AG10803 (cell line): ENCODE data around the gene LARP1B.

ENCODE experiments used
- DNase-seq: peaks from one replicate; pipeline ENCODE4 v3.0.0; 2010; ENCODE audit warnings: low read depth
- H3K4me3 ChIP-seq: 2 replicates; pipeline ENCODE4 v1.5.1; 2011; ENCODE audit warnings: mild to moderate bottlenecking, low read length, control low read depth
- CTCF ChIP-seq: conservative IDR thresholded peaks from 2 replicates; pipeline ENCODE4 v1.5.1; 2011; ENCODE audit warnings: mild to moderate bottlenecking, low read length, control low read depth, inconsistent platforms

The LARP1B gene

GRCh38 chr4:128191115-128191781 lies 130.1 kb downstream of the LARP1B start:
- no peak overlapping the region for H3K4me3 ChIP-seq
- peak; percentile 88 for TF ChIP-seq CTCF
- peak; percentile 72 for DNase-seq

GRCh38 chr4:128220286-128221235 lies 159.4 kb downstream of the LARP1B start:
- TF ChIP-seq CTCF: peak; percentile 47
- peak; percentile 71 for DNase-seq
- no peak overlapping the region for H3K4me3 ChIP-seq

- no peak overlapping the region for H3K4me3 ChIP-seq
- no peak for DNase-seq
- no peak for TF ChIP-seq CTCF
Observed at GRCh38 chr4:128221586-128221985, 160.5 kb downstream of the LARP1B start.

GRCh38 chr4:128225148-128225547 lies 164.0 kb downstream of the LARP1B start:
- H3K4me3 ChIP-seq: no peak overlapping the region
- DNase-seq: peak; percentile 93
- TF ChIP-seq CTCF: no peak

- no peak overlapping the region for H3K4me3 ChIP-seq
- no peak for TF ChIP-seq CTCF
- DNase-seq: peak; percentile 43
Observed at GRCh38 chr4:128227991-128228571, 167.0 kb downstream of the LARP1B start.

- H3K4me3 ChIP-seq: no peak overlapping the region
- TF ChIP-seq CTCF: no peak
- peak; percentile 52 for DNase-seq
Observed at GRCh38 chr4:128228845-128229795, 168.0 kb downstream of the LARP1B start.
